Brain microvascular endothelial cell (primary cell): ENCODE measurements around the gene SLC5A8.
A peak's percentile ranks its signal among the peaks of the same experiment; 100 is the strongest.

Experiments used
- DNase-seq: peaks from one replicate; pipeline ENCODE4 v3.0.0-alpha.2; 2020
- H3K27ac ChIP-seq: fragments of 250-450 bp; sonication (Bioruptor Pico); 2 replicates; pipeline ENCODE4 v1.5.1; 2020; ENCODE audit warnings: mild to moderate bottlenecking, moderate library complexity
- H3K27me3 ChIP-seq: fragments of 250-450 bp; sonication (Bioruptor Pico); replicated peaks from 2 replicates; pipeline ENCODE4 v1.5.1; 2020; ENCODE audit warnings: mild to moderate bottlenecking
- H3K36me3 ChIP-seq: fragments of 250-450 bp; sonication (Bioruptor Pico); replicated peaks from 2 replicates; pipeline ENCODE4 v1.5.1; 2020; ENCODE audit warnings: mild to moderate bottlenecking
- H3K4me3 ChIP-seq: 2 replicates; pipeline ENCODE4 v1.5.1; 2011; ENCODE audit warnings: low read depth, mild to moderate bottlenecking, control low read depth, low read length, moderate library complexity
- in situ Hi-C: cut with HindIII; loops from 2 replicates; pipeline ENCODE4 v1.10.0; 2017; ENCODE audit warnings: low sequenced_read_pairs, low pct_ligation_motif_present
- TF ChIP-seq, protein P1 (sequence below): IDR thresholded peaks from 2 replicates; pipeline ENCODE4 v1.5.1; 2011; ENCODE audit warnings: low read depth, mild to moderate bottlenecking, moderate library complexity, low read length, control low read depth, inconsistent platforms; ENCODE audit errors: missing control alignments

SLC5A8 gene

DNA sequence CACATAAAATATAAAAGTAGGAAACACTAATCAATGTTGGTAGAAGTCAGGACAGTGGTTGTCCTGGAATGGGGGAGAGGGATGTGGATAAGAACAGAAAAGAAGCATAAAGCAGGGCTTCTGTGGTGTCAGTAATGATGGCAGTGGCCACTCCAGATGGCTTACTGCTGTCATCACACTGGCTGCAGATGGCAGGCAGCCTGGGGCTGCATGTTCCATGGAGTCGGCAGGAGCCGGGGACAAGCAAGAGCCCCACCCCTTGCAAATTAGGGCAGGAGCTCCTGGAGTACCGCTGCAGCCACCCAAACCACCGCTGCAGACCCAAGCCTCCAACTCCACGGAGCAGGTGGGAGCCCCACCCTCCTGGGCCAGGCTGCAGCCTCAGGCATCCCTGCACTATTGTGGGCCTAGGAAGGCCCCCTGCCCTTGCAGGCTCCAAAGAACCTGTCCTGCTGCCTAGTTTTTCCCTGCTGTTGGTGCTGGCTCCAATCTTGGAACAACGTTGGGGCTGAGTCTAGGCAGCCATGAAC lies 28.8 kb upstream of the SLC5A8 start:
- in situ Hi-C loops: no loop called here
- TF ChIP-seq, protein P1, sequence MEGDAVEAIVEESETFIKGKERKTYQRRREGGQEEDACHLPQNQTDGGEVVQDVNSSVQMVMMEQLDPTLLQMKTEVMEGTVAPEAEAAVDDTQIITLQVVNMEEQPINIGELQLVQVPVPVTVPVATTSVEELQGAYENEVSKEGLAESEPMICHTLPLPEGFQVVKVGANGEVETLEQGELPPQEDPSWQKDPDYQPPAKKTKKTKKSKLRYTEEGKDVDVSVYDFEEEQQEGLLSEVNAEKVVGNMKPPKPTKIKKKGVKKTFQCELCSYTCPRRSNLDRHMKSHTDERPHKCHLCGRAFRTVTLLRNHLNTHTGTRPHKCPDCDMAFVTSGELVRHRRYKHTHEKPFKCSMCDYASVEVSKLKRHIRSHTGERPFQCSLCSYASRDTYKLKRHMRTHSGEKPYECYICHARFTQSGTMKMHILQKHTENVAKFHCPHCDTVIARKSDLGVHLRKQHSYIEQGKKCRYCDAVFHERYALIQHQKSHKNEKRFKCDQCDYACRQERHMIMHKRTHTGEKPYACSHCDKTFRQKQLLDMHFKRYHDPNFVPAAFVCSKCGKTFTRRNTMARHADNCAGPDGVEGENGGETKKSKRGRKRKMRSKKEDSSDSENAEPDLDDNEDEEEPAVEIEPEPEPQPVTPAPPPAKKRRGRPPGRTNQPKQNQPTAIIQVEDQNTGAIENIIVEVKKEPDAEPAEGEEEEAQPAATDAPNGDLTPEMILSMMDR: no peak
- no peak for DNase-seq
- no peak overlapping the region for H3K4me3 ChIP-seq
- no peak overlapping the region for H3K27ac ChIP-seq
- no peaks in the 10 kb centered on the region for H3K36me3 ChIP-seq
- no peaks in the 10 kb centered on the region for H3K27me3 ChIP-seq

DNA sequence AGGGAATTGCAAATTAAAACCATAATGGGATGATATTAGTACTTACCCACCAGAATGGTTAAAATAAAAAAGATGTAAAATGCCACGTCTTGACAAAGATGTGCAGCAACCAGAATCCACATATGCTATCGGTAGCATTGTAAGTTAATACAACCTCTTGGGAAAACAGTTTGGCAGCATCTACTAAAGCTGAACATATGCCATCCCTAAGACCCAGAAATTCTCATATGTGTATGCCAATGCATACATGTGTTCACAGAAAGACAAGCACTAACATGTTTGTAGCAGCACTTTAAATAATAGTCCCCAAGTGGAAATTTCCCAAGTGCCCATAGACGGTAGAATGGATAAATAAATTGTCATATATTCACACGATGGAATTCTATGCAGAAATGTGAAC lies 28.3 kb upstream of the SLC5A8 start:
- no peak for DNase-seq
- H3K27ac ChIP-seq: no peak overlapping the region
- no peaks in the 10 kb centered on the region for H3K27me3 ChIP-seq
- TF ChIP-seq, protein P1: no peak
- no peaks in the 10 kb centered on the region for H3K36me3 ChIP-seq
- no peak overlapping the region for H3K4me3 ChIP-seq
- in situ Hi-C loops: no loop called here

DNA sequence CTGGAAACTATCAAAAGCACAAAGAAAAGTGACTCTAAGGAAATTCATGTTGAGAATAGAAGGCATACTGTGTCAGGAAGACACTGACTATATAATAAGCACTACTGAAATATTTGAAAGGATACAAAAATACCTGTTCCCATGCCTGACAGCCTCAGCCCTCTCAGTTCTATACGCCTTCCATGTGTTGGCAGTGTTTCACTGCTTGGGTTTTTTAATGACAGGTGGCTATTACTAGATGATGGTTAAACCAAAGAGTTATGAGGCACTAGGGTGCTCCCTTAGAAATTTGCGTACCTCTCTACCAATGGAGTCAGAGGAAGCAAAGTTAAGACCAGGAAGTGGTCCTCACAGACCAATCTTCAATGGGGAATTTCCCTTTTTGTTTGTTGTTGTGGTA lies 25.6 kb upstream of the SLC5A8 start:
- Histone ChIP-seq H3K36me3 (no peaks in the 10 kb centered on the region), H3K27me3 (no peaks in the 10 kb centered on the region), H3K27ac (no peak overlapping the region), H3K4me3 (no peak overlapping the region)
- in situ Hi-C loops: no loop called here
- DNase-seq: no peak
- TF ChIP-seq, protein P1: no peak

DNA sequence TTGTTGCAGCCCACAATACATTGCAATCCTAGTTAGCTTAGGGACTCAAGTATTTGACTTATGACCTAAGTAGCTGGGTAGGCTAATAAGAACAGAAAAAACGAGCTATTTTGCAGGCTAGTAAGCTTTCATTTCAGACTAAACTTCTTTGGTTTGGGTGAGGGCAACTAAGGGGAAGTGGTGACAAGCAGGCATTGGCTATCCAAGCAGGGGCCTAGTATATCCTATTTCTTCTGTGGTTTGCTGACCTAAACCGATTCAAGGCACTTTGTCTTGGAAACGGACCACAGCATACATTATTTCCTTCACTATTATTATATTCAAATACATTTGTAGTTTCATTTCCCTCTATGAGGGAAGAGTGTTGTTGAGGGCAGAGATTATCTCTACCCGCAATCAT lies 21.6 kb upstream of the SLC5A8 start:
- Histone ChIP-seq H3K27ac (no peak overlapping the region), H3K36me3 (no peaks in the 10 kb centered on the region), H3K27me3 (no peaks in the 10 kb centered on the region), H3K4me3 (no peak overlapping the region)
- TF ChIP-seq, protein P1: no peak
- no peak for DNase-seq
- in situ Hi-C loops: no loop called here

DNA sequence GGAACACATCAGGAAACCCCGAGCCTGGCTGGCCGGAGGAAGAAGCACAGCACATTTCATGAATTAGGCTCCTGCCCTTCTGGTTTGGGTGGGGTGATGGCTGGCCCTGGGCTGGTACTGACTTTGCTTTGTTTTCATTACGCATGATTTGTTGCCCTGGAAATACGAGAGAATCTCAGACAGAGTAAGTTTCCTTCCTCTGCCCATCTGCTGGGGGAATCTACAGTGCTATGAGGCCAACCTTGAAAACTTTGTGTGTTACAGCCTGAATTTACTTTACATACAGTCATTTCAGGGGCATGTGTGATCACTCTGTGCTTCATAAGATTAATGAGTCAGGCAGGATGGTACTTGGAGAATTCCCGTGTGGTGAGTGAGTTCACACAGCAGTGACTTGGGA lies 20.5 kb upstream of the SLC5A8 start:
- peak; percentile 11 for DNase-seq
- Histone ChIP-seq H3K27ac (no peak overlapping the region), H3K27me3 (no peaks in the 10 kb centered on the region), H3K36me3 (no peaks in the 10 kb centered on the region), H3K4me3 (no peak overlapping the region)
- TF ChIP-seq, protein P1: no peak
- in situ Hi-C loops: no loop called here

DNA sequence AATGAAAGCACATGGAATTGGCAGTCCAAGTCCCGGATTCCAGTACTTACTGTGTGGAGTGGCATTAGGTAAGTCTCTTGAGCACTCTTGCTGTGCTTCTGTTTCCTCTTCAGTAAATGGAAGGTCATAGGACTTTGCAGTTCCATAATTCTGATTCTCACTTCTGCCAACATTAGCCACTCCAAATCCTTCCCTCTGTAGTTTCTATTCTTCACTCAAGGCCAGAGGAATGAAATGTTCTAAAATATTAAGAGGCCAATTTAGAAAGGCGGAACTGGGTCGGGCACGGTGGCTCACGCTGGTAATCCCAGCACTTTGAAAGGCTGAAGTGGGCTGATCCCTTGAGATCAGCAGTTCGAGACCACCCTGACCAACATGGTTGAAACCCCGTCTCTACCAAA lies 19.8 kb upstream of the SLC5A8 start:
- Histone ChIP-seq H3K4me3 (no peak overlapping the region), H3K27me3 (no peaks in the 10 kb centered on the region), H3K36me3 (no peaks in the 10 kb centered on the region), H3K27ac (no peak overlapping the region)
- TF ChIP-seq, protein P1: no peak
- in situ Hi-C loops: no loop called here
- no peak for DNase-seq
